Measurements from ENCODE around the gene ZNF462.
"Not testable (repeated sequence)": the region's sequence is repeated elsewhere in the genome, so short reads cannot be mapped to it uniquely, and the experiment has no call there.

The ZNF462 gene

GRCh38 chr9:106887066-106887465 is 24.1 kb downstream of the ZNF462 start:
- no peak for DNase-seq

DNA sequence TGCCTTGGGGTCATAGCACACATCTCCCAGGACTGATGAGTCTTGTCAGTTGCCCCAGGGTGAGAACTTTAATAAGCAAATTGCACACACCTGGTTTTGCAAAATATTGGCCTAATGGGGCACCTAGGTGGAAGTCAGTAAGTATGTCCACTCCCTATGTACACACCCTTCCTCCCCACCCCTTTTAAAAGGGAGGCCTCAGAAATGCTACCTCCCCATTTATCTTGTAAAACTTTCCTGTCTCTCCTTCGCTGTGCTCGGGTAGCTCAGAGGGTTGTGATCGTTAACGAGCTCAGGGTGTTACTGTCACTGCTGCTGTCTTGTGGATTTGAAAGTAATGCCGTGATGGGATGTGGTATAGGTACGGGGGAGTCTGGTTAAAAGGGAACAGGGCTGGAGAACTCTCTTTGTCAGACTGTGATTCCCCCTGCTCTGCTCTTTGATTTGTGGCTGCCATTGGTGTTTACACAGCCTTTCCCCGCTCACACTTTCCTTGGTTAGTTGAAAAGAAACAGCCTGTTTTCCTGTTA is 26.2 kb downstream of the ZNF462 start:
- DNase-seq, result no peak

DNA sequence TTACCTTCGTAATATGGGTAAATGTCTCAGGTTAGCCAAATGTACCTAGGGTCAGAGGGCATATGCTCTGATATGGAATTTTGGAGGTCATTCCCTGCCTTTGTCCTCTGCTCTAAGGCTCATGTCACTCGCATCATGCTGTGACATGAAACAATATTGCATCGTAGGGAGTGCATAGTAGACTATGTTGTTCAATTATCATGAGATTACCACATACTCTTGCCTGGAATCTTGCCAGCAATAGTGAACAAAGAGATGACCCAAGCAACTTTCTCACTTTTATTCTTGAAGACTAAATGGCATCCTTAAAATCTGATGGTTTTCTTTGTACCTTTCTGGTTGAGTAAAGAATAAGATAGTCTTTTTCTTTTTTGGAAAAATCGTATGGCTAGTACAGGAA is 27.6 kb downstream of the ZNF462 start:
- DNase-seq, result no peak

GRCh38 chr9:106891286-106891685 is 28.3 kb downstream of the ZNF462 start:
- no peak for DNase-seq

GRCh38 chr9:106892632-106893031 is 29.7 kb downstream of the ZNF462 start:
- no peak for DNase-seq

DNA sequence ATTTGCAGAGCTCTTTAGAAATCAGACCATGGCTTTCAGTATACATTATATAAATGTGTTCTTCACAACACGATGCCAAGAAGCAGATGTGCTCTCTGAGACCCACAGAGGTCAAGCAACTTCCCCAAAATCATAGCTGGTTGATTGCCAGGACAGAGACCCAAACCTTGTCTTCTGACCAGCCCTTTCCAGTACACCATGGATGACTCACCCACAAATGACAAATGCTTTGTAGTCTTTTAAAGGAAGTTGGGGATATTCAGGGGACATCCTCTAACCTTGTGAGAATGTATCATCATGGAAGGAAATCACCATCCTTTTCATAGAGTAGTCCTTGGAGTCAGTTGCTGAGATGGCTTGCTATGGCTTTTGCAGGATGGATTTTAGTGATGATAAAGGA is 30.1 kb downstream of the ZNF462 start:
- no peak for DNase-seq

GRCh38 chr9:106896695-106897094 is 33.7 kb downstream of the ZNF462 start:
- no peak for DNase-seq

DNA sequence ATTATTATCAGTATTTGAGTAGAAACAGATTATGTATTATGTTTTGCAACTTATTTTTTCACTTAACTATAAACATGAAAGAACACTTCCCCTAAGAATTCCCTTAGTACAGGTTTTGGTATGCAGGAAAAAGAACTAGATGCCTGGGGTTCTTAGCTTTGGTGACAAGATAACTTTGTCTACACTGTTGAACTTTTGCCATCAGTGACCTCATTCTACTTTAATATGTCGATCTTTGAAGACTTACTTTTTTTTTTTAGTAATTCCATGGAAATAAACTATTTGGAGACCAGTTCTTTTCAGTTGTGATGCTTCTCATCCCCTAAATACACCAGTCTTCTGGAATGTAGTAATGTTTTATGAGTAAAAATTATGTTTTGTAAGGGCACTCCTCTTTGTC is 34.3 kb downstream of the ZNF462 start:
- DNase-seq, result no peak

GRCh38 chr9:106897751-106898150 is 34.8 kb downstream of the ZNF462 start:
- DNase-seq, result no peak

- DNase-seq, result not testable (repeated sequence)
These were observed 37.6 kb downstream of the ZNF462 start for GRCh38 chr9:106900523-106900922.

GRCh38 chr9:106906129-106906528 is 43.2 kb downstream of the ZNF462 start:
- DNase-seq, result no peak

GRCh38 chr9:106911951-106912350 is 49.0 kb downstream of the ZNF462 start:
- no peak for DNase-seq

GRCh38 chr9:106913276-106913675 is 50.3 kb downstream of the ZNF462 start:
- no peak for DNase-seq

DNA sequence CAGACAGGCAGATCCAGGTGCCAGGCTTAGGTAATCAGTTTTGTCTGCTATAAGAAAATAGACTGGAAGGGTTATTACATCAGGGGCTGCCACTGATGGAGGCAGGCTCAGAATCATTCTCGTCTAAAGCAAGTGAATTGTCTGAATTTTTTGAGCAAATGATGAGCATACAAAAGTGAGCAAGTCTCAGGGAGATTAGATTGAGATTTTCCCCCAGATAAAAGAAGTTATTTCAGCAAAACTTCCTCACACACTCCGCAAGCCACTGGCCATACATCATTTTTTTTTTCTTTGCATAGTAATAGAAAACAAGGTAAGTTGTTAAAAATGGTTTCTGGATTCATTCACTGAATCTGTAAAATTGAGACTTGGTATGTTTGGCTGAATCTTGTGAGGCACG is 52.9 kb downstream of the ZNF462 start:
- DNase-seq, result no peak

GRCh38 chr9:106916466-106917235 is 53.7 kb downstream of the ZNF462 start:
- DNase-seq, result no peak

DNA sequence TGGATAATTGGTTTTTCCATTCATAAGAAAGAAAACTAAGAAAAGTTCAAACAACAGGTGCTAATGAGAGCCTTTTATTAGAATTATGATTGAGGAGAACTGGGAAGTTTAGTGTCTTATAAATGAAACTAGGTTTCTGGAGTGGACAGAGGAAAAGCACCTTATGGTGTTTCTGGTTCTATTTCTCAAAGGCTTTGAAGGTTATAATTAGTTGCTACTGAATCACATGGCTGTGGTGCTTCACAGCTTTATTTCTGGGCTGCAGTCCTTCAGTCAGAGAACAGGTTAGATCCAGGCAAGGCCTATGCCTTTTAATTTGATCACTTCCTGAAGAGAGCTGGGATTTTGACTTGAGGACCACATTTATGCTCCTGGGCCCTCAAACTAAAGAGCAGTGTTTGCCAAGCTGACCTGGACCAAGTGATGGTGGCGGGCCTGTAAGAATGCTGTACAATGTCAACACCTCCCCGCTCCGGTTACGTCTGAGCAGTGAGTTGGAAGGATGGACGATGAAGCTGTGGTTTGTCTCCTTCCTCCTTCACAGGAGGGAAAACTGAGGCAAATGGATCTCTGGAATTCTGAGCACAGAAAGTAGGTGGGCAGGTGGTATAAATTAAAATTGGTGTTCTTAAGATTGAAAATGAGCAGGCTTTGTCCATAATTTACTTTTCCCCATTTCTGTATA is 56.0 kb downstream of the ZNF462 start:
- no peak for DNase-seq

DNA sequence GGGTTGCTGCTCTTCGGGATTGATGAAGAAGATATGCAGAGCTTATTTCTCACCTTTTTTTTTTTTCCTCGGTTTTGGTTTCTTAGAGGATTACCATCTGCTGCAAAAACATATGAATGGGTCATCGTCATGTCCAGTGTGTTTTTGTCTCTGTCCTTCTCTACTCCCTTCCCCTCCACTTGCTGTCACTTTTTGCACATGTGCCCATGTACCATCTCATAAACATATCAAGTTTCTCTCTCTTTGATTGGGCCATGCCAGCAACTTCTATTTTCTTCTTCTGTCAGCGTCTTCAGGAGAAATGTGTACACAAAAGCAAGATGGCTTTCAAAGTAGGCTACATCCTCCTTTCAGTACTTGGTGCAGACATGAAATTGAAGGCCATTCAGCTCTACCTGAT is 57.1 kb downstream of the ZNF462 start:
- DNase-seq, result no peak

DNA sequence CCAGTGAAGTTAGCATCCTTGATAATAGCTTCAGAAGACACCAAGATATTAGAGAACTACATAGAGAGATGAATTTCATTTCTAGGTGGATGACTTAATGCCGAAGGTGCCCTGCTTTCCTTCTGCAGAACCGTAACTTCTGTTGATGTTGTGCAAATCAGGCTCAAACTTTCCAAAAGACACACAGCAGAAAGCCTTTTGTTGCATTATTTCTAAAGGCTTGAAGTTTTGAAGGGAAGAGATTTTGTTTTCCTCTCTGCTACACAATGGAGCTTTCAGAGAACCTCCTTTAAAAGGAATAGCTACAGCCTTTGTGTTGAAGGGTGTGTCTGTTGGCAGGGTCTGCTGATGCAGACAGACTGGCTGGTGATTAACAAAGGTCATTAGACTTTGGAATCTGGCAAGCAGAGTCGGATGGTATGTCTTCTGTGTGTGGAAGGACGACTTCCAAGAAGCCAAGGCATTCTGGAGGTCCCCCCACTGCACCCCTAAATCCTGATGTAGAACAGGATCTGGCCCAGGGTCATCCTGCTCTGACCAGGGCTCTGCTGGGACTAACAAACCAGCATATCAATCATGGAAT is 57.8 kb downstream of the ZNF462 start:
- peak; percentile 33 for DNase-seq

- DNase-seq, result peak; percentile 7
These were observed 58.5 kb downstream of the ZNF462 start for GRCh38 chr9:106921341-106921899.

- DNase-seq, result no peak
These were observed 59.1 kb downstream of the ZNF462 start for GRCh38 chr9:106922026-106922425.

DNA sequence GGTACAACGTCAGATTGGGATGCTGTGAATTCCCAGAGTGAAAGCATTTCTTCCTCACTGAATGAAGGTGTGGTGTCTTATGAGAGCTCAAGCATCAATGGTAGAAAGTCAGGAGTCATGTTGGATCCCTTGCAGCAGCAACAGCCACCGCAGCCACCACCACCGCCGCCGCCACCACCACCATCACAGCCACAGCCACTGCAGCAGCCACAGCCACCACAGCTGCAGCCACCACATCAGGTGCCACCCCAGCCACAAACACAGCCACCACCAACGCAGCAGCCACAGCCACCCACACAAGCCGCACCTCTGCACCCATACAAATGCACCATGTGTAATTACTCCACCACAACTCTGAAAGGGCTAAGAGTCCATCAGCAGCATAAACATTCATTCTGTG is 62.4 kb downstream of the ZNF462 start:
- DNase-seq, result no peak

GRCh38 chr9:106927916-106928315 is 65.0 kb downstream of the ZNF462 start:
- no peak for DNase-seq

DNA sequence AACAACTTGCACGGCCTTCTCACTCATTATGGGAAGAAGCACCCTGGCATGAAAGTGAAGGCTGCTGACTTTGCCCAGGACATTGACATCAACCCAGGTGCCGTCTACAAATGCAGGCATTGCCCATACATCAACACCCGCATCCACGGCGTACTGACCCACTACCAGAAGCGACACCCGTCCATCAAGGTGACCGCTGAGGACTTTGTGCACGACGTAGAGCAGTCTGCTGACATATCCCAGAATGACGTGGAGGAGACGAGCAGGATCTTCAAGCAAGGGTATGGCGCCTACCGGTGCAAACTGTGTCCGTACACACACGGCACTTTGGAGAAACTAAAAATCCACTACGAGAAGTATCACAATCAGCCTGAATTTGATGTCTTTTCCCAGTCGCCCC is 65.4 kb downstream of the ZNF462 start:
- no peak for DNase-seq

All from COR-L47 (cell line).